Activated naive CD4-positive, alpha-beta T cell treated with Interleukin-2 at 50 U/mL for 16 hours (primary cell): ENCODE measurements around the gene KIAA1671.

Source experiments
- DNase-seq: peaks from one replicate; pipeline ENCODE4 v3.0.0-alpha.2; 2020

Gene KIAA1671

GRCh38 chr22:25016311-25016710 is 63.8 kb downstream of the KIAA1671 start:
- no peak for DNase-seq

DNA sequence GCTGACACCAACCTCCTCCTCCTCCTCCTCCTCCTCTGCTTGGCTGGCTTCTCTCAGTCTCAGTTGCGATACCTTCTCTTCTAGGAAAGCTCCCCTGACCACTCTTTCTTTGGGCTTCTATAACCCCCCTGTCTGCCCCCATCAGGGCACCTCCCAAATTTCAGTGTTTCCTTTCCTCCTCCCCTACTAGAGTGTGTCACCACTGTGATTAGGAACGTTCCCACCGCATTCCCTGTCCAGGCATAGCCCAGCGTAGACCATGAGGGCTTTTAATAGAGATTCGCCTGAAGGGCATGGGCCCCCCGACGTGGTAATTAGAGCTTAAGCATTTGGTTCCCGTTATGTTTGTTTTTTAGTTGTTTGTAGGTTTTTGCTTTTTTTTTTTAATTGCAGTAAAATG is 65.5 kb downstream of the KIAA1671 start:
- DNase-seq, result no peak

- no peak for DNase-seq
These were observed 67.1 kb downstream of the KIAA1671 start for GRCh38 chr22:25019427-25020184.

DNA sequence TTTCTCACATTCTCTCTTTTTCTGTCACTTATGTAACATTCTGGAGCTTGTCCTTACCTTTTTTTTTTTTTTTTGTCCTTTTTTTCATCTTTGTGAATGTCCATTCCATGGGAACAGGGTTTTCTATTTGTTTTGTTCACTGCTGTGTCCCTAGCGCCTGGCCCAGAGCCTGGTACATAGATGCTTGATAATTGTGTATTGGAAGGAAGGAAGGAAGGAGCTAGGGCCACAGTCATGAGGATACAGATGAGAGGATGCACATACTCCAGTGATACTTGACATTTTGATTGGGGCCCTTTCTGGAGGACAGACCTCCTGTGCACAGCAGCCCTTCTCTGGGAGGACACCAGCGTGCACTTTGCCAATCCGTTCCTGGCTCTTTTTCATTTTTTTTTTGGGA is 68.9 kb downstream of the KIAA1671 start:
- DNase-seq, result no peak

- no peak for DNase-seq
These were observed 69.6 kb downstream of the KIAA1671 start for GRCh38 chr22:25021976-25022711.

GRCh38 chr22:25023879-25024278 is 71.4 kb downstream of the KIAA1671 start:
- DNase-seq, result no peak

DNA sequence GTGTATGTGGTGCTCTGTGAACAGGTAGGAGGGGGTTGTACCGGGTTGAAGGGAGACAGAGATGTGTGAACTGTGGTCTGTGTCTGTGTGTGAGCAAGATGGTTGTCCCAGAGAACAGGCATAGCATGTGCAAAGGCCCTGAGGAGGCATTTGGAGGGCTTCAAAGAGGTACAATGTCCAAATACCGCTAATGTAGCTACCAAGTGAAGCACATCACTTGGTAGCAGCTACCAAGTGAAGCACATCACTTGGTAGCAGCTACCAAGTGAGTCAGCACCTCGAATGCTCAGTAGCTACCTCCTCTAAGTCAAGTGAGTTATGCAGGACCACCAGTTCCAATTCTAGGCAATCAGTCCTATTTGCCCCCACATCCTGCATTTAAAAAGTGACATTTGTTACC is 72.4 kb downstream of the KIAA1671 start:
- DNase-seq, result no peak

GRCh38 chr22:25025491-25026400 is 73.2 kb downstream of the KIAA1671 start:
- DNase-seq, result no peak

DNA sequence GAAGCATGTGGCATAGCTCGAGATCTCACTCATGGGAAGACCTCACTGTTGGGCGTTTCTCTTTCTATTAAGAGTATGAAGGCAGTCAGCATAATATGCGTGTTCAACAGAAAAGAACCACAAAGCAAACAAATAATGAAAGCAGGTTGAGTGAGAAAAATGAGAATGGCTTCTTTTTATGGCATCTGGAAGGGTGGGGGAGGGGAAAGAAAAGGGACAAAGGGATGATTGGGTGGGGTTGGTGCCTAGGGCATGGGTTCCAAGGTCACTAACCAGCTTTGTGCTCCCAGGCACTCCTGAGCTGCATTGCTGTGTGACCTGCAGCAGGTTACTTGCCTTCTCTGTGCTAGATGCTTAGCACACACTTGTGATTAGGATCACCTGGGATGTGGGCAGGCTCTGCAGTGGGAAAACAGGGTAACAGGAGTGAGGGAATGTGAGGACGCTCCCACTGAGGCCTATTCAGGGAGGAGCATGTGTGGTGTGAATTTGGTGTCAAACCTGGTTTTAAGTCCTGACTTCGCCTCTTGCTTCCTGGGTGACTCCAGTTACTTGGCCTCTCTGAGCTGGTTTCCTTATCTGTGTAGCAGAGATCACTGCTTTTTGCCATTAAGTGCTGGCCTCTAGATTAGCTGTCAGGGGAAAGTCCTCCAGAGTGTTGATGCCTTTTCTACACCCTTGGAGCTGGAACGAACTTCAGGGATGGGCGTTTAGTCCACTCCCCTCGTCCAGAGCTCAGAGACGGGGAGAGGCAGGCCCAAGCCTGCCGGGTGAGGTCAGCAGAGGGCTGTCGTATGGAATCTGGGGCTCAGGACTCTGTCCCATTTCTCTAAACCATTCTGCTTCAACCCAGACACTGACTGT is 74.8 kb downstream of the KIAA1671 start:
- DNase-seq, result no peak

DNA sequence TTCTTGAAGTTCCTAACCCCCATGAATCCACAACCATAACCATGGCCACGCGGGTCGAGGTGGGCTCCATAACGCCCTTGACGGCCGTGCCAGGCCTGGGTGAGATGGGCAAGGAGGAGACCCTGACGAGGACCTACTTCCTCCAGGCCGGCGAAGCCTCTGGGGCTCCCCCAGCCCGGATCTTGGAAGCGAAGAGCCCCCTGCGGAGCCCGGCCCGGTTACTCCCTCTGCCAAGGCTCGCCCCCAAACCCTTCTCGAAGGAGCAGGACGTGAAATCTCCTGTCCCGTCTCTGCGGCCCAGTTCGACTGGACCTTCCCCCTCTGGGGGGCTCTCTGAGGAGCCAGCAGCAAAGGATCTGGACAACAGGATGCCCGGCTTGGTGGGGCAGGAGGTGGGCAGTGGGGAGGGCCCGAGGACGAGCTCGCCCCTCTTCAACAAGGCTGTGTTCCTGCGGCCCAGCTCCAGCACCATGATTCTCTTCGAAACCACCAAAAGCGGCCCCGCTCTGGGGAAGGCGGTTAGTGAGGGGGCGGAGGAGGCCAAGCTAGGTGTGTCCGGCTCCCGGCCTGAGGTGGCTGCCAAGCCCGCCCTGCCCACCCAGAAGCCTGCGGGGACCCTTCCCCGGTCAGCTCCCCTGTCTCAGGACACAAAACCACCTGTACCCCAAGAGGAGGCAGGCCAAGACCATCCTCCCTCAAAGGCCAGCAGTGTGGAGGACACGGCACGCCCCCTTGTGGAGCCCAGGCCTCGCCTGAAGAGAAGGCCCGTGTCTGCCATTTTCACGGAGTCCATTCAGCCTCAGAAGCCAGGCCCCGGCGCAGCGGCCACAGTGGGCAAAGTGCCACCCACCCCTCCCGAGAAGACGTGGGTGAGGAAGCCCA is 75.7 kb downstream of the KIAA1671 start:
- DNase-seq, result peak; percentile 8

- DNase-seq, result no peak
These were observed 76.3 kb downstream of the KIAA1671 start for GRCh38 chr22:25028841-25029141.

- no peak for DNase-seq
These were observed 76.7 kb downstream of the KIAA1671 start for GRCh38 chr22:25029181-25029580.

GRCh38 chr22:25030636-25031035 is 78.1 kb downstream of the KIAA1671 start:
- no peak for DNase-seq

GRCh38 chr22:25032066-25032465 is 79.5 kb downstream of the KIAA1671 start:
- no peak for DNase-seq

- no peak for DNase-seq
These were observed 83.2 kb downstream of the KIAA1671 start for GRCh38 chr22:25035715-25036114.

DNA sequence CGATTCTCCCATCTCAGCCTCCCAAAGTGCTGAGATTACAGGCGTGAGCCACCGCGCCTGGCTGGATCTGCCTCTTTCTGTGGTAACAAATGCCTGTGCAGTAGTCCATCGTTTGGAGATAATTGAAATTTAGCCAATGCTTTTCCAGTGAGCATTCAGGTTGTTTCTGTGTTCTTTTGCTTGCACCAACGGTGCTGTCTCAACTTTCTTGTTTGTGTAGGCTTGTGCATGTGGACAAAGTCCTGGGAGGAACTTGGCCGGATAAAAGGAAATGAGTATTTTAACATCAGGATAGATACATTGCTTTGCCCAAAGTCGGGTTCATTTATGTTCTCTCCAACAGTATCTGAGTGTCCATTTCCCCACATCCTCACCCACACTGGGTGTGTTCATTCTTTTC is 85.7 kb downstream of the KIAA1671 start:
- no peak for DNase-seq

- no peak for DNase-seq
These were observed 86.3 kb downstream of the KIAA1671 start for GRCh38 chr22:25038771-25039170.

DNA sequence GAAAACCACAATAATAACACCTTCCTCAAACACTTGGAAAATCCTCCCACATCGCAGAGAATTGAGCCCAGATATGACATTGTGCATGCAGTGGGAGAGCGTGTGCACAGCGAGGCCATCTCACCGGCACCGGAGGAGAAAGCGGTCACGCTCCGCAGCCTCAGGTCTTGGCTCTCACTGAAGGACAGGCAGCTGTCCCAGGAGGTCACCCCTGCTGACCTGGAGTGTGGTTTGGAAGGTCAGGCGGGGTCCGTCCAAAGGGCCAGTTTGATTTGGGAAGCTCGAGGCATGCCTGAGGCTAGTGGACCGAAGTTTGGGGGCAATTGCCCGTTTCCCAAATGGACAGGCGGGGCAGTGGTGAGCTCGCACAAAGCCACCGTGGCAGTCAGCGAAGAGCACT is 86.7 kb downstream of the KIAA1671 start:
- no peak for DNase-seq

- DNase-seq, result no peak
These were observed 87.2 kb downstream of the KIAA1671 start for GRCh38 chr22:25039754-25040153.

DNA sequence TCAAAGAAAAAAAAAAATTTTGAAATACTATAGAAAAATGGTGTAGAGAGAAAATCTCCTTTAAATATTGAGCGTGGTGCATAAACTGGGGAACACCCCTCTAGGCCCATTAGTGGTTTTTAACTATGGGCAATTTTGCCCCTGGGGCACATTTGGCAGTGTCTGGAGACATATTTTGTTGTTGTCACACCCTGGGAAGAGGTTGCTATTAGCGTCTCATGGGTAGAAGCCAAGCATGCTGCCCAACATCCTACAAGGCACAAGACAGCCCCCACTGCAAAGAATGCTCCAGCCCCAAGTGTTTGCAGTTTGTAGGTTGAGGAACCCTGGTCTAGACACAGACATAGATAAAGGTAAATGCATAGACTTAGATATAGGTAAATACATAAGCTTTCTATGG is 92.6 kb downstream of the KIAA1671 start:
- no peak for DNase-seq

DNA sequence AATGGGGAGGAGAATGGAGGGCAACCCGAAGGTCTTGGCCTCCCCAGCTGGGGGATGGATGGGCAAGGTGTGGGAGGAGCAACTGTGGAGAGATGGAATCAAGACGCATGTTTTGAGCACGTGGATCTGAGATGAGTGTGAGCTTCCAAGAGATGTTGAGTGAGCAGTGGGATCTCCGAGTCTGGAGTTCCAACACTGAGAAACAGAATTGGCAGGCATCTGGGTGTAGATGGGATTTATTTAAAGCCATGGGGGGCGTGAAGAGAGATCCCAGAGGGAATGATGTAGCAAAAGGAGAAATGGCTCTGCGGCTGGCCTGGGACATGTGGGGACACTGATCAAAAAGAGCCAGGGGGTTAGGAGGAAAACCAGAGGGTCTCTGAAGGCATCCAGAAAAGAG is 95.6 kb downstream of the KIAA1671 start:
- no peak for DNase-seq
